HG03280 (cell line): ENCODE data around the gene SIGLEC6.

Source experiments
- ATAC-seq: cut with Tn5 transposase; IDR thresholded peaks from one replicate; pipeline ENCODE4 v1.9.1; 2021; ENCODE audit warnings: mild to moderate bottlenecking, moderate library complexity; ENCODE audit not compliant: unreplicated experiment

Gene SIGLEC6

DNA sequence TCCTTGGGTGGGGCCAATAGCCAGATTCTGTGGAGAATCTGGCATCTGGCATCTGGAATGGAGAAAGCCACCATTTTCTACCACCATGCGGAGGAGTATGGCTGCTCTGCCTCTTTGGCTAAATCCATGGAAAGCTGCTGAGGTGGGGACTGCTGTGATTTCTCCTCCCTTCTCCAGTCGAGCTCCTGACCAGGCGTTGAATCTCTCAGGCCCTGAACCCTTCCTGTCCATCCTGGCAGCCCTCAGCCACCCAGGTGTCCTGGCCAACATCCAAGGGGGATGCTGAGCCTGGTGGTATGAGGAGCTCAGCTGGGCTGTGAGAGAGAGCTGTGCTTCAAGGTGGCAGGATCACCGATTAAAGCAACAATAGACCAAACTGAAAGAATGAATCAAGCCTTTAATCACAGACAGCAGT lies 17.4 kb upstream of the SIGLEC6 start:
- ATAC-seq = no peak

GRCh38 chr19:51548213-51548651 lies 16.8 kb upstream of the SIGLEC6 start:
- no peak for ATAC-seq

DNA sequence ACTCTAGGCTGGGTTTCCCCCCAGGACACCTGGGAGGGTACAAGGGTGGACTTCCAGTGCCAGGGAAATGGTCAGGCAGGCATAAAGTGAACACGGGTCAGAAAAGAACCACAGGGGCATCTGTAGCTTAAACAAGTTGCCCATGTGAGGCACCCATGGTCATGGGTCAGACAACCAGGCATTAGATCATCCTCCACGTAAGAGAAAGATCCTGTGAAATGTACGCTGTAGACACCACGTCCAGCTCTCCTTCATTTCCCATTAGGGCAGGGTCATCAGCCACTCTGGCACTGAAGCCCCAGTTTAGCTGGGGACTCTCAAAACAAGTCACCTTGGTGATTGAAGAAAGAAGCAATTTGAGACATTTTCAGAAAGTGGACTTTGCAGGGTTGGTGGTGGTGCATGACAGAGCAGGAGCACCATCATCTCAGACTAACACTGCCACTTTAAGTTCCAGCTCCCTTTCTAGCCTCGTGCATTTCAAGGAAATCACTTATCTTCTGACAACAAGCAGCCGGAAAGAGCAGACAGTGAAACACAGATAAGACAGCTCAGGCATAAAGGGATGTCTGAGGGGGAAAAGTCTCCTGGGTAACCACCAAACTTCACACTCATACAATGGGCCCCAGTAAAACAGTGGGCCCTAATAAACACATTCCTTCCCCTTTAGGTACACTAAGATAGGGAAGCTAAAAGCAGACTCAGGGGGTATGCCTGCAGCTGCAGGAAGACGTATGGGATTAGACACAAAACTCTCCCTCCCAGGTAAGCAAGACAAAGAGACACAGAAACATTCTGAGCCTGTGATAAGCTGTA lies 16.1 kb upstream of the SIGLEC6 start:
- ATAC-seq = no peak

GRCh38 chr19:51546650-51547396 lies 15.4 kb upstream of the SIGLEC6 start:
- ATAC-seq = no peak

- no peak for ATAC-seq
Observed at GRCh38 chr19:51546107-51546649, 14.7 kb upstream of the SIGLEC6 start.

- no peak for ATAC-seq
Observed at GRCh38 chr19:51544038-51544437, 12.6 kb upstream of the SIGLEC6 start.

GRCh38 chr19:51542699-51543098 lies 11.2 kb upstream of the SIGLEC6 start:
- no peak for ATAC-seq

GRCh38 chr19:51541458-51542357 lies 10.2 kb upstream of the SIGLEC6 start:
- no peak for ATAC-seq

DNA sequence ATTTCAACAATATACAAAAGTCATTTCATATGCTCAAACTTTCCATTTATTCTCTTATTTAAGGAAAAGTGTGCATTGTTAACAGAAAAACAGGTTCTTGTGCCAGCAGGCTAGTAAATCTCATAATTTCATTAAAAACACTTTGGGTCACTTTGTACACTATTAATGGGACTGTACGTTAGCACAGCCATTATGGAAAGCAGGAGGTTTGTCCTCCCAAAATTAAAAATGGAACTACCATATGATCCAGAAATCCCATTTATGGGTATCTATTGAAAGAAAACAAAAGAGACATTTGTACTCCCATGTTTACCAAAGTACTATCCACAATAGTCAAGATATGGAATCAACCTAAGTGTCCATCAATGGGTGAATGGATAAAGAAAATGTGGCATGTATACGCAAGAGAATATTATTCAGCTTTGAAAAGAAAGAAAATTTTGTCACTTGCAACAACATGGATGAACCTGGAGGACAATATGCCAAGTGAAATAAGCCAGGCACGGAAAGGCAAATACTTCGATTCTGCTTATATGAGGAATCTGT lies 8.4 kb upstream of the SIGLEC6 start:
- ATAC-seq = no peak

- no peak for ATAC-seq
Observed at GRCh38 chr19:51535535-51535934, 4.1 kb upstream of the SIGLEC6 start.

- no peak for ATAC-seq
Observed at GRCh38 chr19:51530616-51531015, 854 bp downstream of the SIGLEC6 start.

GRCh38 chr19:51529301-51529700 lies 2.2 kb downstream of the SIGLEC6 start:
- no peak for ATAC-seq

DNA sequence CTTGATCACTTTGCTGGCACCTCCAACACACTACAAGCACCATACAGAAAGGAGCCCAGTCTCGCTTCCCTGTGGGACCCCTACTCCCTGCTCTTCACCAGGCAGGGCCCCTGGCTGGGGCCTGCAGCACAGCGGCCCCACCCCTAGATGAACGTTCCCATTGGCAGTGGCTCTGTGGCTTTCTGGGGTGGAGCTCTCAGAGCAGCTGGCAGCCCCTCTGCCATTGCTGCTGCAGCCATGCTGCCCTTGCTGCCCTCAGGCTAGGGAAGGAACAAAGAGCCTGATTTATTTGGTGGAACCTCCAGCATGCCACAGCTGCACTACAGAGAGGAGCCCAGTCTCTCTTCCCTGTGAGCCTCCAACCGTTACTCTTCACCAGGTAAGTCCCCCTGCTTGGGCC lies 5.8 kb downstream of the SIGLEC6 start:
- ATAC-seq = no peak

GRCh38 chr19:51524666-51525264 lies 6.7 kb downstream of the SIGLEC6 start:
- no peak for ATAC-seq

- ATAC-seq = no peak
Observed at GRCh38 chr19:51521781-51522180, 9.7 kb downstream of the SIGLEC6 start.

GRCh38 chr19:51521357-51521756 lies 10.1 kb downstream of the SIGLEC6 start:
- no peak for ATAC-seq

GRCh38 chr19:51520728-51521127 lies 10.7 kb downstream of the SIGLEC6 start:
- no peak for ATAC-seq

DNA sequence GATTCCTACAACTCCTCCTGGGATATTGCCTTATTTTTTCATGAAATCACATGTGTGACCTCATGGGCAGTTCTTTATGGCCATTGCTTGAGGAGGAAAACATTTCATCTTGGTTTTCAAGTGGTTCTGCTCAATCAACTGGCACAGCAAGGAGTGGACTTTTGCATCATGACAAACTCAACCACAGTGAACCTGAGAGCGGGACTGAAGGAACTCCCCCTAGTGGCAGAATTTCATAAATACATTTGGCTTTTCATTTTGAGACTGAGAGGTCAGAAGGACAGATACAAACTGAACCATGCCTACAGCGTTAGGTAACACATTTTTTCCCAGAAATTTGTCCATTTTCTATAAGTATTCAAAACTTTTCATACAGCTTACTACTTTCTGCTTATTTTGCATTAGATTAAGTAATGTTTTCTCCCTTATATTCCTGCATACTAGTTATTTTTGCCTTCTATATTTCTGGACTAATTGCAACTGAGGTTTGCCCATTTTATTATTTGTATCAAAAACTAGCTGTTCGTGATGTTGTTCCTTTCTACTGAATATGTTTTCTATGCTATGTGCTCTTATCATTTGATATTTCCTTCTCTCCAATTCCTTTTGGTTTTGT lies 16.5 kb downstream of the SIGLEC6 start:
- no peak for ATAC-seq

DNA sequence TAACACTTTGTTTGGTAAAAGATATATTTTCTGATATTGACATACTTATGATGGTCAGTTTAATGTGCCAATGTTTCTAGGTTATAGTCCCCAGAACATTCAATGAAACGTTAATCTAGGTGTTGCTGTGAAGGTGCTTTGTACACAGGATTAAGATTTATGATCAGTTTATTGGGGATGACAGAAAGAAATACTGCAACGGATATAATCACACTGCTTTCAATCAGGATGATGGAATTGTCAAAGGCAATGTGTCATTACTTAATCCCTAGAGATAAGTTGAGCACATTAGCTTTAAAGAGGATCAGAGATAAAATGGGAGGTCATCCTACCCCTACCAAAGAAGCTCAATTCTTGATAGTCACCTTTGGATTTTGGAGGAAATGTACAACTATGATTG lies 17.5 kb downstream of the SIGLEC6 start:
- ATAC-seq = no peak

DNA sequence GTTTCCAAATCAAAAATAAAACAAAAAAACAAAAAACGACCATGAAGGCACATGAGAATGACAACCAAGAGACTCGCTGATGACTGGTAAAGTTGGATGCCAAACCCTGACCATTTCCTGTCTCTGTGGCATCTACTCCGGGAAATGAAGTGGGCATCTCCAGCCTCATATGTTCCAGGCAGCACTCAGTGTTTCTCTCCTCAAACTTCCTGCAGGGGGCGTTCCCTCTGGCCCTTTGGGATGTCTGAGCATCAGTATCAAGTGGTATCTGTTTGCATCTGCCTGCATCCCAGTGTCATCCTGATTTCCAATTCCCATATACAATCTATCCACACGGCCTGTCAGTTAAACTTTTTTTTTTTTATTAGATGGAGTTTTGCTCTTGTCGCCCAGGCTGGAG lies 20.1 kb downstream of the SIGLEC6 start:
- no peak for ATAC-seq
